ENCODE data around the gene STK32A.
"Not testable (repeated sequence)": the region's sequence is repeated elsewhere in the genome, so short reads cannot be mapped to it uniquely, and the experiment has no call there.

Gene STK32A

DNA sequence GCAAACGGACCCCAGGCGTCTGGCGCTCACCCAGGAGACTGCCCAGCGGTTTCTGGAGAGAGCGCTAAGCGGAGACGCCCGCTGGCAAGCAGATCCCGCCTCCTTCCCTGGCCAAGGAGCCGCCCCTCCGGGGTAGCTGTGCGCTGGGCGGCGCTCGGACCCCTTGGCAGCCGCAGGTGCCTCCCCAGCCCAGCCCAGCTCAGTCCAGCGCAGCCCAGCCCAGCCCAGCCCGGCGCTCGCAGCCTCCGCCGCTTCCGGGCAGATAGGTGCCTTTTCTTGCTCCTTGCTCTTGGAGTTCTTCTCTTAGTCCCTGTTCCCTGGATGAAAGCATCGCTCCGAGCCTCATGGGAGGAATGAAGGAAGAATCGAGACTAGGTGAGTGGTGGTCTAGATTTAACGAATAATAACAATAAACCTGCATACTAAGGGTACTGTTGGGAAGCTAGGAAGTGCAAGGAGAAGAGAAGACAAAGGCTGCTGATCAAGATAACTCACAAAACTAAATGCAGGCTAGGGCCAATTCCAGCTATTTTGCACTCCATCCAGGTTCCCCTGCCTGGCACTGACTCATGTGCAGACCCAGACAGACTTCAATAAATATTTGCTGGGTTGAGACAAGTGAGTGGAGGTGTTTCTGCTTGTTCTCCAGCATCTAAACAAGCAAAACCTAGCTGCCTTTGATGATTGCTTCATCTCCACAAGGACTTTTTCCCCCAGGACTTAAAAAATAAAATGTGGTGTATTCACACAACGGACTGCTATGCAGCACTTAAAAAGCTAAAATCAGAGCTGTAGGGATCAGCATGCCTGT is at the start of gene STK32A:
STK32A (plus strand) TSS at position 202 of the 811 bp plus-strand sequence. CDS start 4,609 bp downstream, outside the sequence.
- no peak for DNase-seq

GRCh38 chr5:147187099-147187540 is 47.7 kb upstream of the STK32A start:
- DNase-seq = no peak

DNA sequence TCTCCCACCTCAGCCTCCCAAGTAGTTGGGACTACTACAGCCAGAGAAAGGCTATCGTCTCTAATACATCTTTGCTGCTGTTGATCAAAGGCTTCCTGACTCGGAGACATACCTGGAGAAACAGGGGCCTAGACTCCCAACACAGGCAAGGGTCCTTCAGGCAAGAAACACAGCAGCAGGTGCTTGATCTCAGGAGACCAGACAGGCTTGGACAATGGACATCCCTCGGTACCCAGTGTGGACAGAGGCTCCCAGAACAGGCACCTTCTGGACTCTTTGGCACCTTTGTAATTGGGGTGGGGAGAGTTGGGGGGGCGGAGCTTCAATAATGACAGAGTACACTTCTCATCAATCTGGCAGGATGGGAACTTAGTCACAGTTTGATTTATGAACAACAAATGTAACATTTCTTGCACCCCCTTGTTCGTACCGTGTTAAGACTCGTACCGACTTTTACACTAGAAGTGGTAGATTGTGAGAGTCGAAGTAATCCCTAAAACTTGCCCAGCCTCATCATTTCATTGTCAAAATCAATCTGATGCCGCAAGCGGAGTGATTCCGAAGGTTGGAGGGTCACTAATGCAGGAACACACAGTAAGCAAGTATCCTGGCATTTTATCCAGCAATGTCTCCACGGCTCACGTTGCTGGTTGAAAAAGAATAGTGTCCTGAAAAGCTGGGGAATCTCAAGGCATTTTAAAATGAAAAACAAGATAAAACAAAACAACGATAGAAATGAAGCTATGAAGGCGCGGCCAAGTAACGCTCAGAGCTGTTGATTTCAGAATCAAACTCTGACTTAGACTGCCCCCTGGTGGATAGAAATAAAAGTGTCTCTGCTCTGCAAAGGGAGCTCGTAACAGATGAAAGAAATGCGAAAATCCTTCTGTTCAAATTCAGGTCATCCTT is 46.4 kb upstream of the STK32A start:
- DNase-seq = peak; percentile 23

- no peak for DNase-seq
Observed at GRCh38 chr5:147189109-147189424, 45.8 kb upstream of the STK32A start.

DNA sequence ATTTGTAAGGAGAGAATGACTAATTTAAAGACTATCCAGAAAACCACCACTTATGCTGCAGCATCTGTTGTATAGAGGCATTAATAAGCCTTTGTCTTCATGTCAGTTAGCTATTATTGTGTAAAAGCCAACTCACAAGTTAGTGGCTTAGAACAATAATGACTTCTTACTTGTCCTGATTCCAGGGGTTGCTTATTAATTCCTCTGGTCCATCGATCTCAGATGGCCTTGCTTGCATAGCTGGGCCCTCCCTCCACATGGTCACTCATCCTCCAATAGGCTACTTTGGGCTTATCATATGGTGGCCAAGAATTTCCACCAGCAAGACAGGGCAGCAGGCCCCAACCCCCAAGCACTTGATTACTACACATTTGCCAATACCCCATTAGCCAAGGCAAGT is 44.5 kb upstream of the STK32A start:
- DNase-seq = no peak

DNA sequence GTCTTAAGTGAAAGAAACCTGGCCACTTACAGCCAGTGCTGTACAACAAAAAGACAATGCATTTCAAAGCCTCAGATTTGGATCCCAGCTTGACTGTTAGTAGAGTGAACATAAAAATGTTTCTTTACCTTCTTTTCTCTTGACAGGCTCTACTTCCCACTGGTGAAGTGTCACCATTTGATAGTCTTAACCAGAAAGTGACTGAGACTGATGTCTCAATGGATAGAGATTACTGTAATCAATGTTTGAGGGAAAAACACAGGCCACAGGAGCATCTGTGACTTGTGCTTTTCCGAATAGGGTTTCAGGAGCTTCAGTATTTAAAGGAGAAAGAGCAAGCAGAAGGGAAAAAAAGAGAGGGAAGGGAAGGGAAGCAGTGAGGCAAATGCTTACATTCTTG is 41.7 kb upstream of the STK32A start:
- DNase-seq = no peak

GRCh38 chr5:147200004-147200403 is 34.8 kb upstream of the STK32A start:
- DNase-seq = no peak

DNA sequence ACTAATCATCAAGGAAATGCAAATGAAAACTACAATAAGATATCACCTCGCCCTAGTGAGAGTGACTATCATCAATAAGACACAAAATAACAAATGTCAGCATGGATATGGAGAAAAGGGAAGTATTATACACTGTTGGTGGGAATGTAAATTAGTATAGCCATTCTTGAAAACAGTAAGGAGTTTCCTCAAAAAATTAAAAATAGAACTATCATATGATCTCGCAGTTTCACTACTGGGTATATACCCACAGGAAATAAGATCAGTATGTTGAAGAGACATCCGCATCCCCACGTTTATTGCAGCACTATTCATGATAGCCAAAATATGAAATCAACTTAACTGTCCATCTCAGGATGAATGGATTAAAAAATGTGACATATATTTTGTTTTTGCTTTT is 31.6 kb upstream of the STK32A start:
- DNase-seq = no peak

DNA sequence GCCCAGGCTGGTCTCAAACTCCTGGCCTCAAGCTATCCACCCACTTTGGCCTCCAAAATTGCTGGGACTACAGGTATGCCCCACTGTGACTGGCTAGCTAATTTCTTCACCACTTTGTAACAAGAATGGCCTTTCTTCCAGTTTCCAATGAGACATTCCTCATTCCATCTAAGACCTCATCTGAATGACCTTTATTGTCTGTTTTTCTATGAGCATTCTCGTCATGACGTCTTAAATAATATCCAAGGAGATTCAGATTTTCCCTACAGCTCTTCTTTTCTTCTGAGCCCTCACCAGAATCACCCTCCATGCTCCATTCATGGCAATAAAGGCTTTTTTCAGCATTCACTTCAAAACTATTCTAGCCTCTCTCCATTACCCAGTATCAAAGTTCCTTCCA is 30.2 kb upstream of the STK32A start:
- DNase-seq = no peak

GRCh38 chr5:147208134-147208533 is 26.7 kb upstream of the STK32A start:
- DNase-seq = no peak

DNA sequence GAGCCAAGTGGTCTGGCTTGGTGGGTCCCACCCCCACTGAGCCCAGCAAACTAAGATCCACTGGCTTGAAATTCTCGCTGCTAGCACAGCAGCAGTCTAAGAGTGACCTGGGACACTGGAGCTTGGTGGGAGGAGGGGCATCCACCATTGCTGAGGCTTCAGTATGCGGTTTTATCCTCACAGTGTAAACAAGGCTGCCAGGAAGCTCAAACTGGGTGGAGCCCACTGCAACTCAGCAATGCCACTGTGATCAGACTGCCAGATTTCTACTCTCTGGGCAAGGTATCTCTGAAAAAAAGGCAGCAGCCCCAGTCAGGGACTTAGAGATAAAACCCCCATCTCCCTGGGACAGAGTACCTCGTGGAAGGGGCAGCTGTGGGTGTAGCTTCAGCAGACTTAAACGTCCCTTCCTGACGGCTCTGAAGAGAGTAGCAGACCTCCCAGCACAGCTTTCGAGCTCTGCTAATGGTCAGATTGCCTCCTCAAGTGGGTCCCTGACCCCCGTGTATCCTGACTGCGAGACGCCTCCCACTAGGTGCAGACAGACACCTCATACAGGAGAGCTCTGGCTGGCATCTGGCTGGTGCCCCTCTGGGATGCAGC is 18.2 kb upstream of the STK32A start:
- peak; percentile 65 for DNase-seq

- no peak for DNase-seq
Observed at GRCh38 chr5:147223343-147223742, 11.5 kb upstream of the STK32A start.

GRCh38 chr5:147223948-147224791 is 10.7 kb upstream of the STK32A start:
- no peak for DNase-seq

DNA sequence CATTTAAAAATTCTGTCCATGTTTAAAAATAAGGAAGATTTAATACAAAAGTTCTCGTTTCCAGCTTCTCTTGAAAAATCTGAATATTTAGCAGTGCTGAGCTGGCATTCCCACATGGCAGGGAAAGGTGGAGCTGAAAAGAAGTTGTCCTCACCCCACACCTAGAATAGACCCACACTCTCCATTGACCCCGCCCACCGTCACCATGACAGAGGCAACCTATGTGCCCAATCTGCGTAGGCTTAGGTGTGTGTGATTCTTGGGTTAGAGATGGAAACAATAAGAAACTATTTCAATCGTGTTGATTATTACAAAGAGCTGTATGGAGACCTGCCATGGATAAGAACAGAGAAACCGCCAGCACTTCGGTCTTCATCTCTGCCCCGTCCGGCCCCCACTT is 8.9 kb upstream of the STK32A start:
- no peak for DNase-seq

GRCh38 chr5:147226512-147226911 is 8.3 kb upstream of the STK32A start:
- no peak for DNase-seq

DNA sequence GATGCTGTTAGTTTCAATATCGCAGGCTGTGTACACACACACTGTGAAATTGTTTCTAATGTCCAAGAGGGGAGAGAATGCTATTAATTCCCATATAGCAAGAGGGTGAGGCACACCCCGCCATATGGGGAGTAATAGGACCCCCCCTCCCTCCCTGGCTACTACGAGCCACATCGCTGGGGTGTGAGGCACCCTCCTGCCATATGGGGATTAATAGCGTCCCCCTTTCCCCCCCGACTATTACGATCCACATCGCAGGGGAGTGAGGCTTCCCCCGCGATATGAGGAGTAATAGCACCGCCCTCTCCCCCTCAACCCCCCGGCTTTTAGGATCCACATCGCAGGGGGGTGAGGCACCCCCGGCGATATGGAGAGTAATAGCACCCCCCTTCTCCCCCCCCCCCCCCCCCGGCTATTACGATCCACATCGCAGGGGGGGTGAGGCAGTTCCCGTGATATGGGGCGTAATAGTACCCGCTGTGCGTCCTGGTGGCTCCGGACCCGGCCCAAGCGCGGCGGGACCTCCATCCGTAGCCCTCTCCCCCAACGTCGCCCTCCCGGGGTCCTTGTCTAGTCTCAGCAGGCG is 494 bp upstream of the STK32A start:
- no peak for DNase-seq

- DNase-seq = no peak
Observed at GRCh38 chr5:147240266-147240985, 5.6 kb downstream of the STK32A start.

- not testable (repeated sequence) for DNase-seq
Observed at GRCh38 chr5:147243238-147243637, 8.4 kb downstream of the STK32A start.

- DNase-seq = peak; percentile 21
Observed at GRCh38 chr5:147245381-147246165, 10.7 kb downstream of the STK32A start.

GRCh38 chr5:147248561-147248960 is 13.7 kb downstream of the STK32A start:
- DNase-seq = no peak

- no peak for DNase-seq
Observed at GRCh38 chr5:147259837-147260236, 25.0 kb downstream of the STK32A start.
